IPS-11a (cell line): ENCODE data around the gene ERVH48-1.
"Not testable (repeated sequence)": the region's sequence is repeated elsewhere in the genome, so short reads cannot be mapped to it uniquely, and the experiment has no call there.

Experiments used
- H3K4me3 ChIP-seq: one replicate; pipeline ENCODE4 v1.5.1; 2013; ENCODE audit warnings: low read depth, low read length, control low read depth

Gene ERVH48-1

GRCh38 chr21:42908484-42908883 lies 16.9 kb downstream of the ERVH48-1 start:
- H3K4me3 ChIP-seq: not testable (repeated sequence)

GRCh38 chr21:42906233-42906632 lies 19.2 kb downstream of the ERVH48-1 start:
- no peak overlapping the region for H3K4me3 ChIP-seq

GRCh38 chr21:42905195-42905594 lies 20.2 kb downstream of the ERVH48-1 start:
- H3K4me3 ChIP-seq: no peak overlapping the region

- H3K4me3 ChIP-seq: no peak overlapping the region
Measured at GRCh38 chr21:42903817-42904216, 21.6 kb downstream of the ERVH48-1 start.

- no peak overlapping the region for H3K4me3 ChIP-seq
Measured at GRCh38 chr21:42900446-42900845, 25.0 kb downstream of the ERVH48-1 start.

- H3K4me3 ChIP-seq: peak within 1 kb of the TSS; percentile 93
Measured at GRCh38 chr21:42892931-42893755, 32.3 kb downstream of the ERVH48-1 start, which contains the start of gene NDUFV3. NDUFV3 (plus strand) TSS chr21:42893309; CDS start chr21:42893334, 25 bp downstream.

GRCh38 chr21:42892582-42892930 lies 32.9 kb downstream of the ERVH48-1 start:
- peak overlapping the region; percentile 31 for H3K4me3 ChIP-seq

- no peak overlapping the region for H3K4me3 ChIP-seq
Measured at GRCh38 chr21:42887326-42887725, 38.1 kb downstream of the ERVH48-1 start.

- no peak overlapping the region for H3K4me3 ChIP-seq
Measured at GRCh38 chr21:42883921-42884320, 41.5 kb downstream of the ERVH48-1 start.

GRCh38 chr21:42880352-42880751 lies 45.1 kb downstream of the ERVH48-1 start:
- H3K4me3 ChIP-seq: peak overlapping the region; percentile 97

- peak within 1 kb of the TSS; percentile 97 for H3K4me3 ChIP-seq
Measured at GRCh38 chr21:42878993-42879787, 46.2 kb downstream of the ERVH48-1 start, which contains the start of gene WDR4. WDR4 (minus strand) TSS chr21:42879539; CDS start chr21:42879495, 44 bp downstream.

GRCh38 chr21:42878678-42878992 lies 46.8 kb downstream of the ERVH48-1 start:
- peak overlapping the region; percentile 97 for H3K4me3 ChIP-seq

- not testable (repeated sequence) for H3K4me3 ChIP-seq
Measured at GRCh38 chr21:42875811-42876210, 49.6 kb downstream of the ERVH48-1 start.

- no peak overlapping the region for H3K4me3 ChIP-seq
Measured at GRCh38 chr21:42873096-42873495, 52.3 kb downstream of the ERVH48-1 start.

- H3K4me3 ChIP-seq: no peak overlapping the region
Measured at GRCh38 chr21:42868196-42868595, 57.2 kb downstream of the ERVH48-1 start.
